Measurements from ENCODE around the gene SETSIP.
"Not testable (repeated sequence)": the region's sequence is repeated elsewhere in the genome, so short reads cannot be mapped to it uniquely, and the experiment has no call there.

DNA sequence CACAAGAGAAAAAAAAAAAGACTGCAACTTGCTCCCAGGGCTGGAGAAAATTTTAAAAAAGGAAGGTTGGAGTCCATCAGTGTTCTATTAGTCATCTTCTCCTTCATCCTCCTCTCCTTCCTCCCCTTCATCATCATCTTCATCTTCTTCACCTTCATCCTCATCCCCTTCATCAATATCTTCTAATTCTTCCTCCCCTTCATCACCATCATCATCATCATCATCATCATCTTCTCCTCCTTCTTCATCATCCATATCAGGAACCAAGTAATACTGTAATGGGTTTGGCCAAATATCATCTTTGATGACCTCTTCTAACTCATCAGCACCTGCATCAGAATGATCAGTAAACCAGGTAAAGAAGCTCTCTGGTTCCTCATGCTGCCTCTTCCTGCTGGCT, 765 bp downstream of the SETSIP start:
- TF ChIP-seq, protein P1, sequence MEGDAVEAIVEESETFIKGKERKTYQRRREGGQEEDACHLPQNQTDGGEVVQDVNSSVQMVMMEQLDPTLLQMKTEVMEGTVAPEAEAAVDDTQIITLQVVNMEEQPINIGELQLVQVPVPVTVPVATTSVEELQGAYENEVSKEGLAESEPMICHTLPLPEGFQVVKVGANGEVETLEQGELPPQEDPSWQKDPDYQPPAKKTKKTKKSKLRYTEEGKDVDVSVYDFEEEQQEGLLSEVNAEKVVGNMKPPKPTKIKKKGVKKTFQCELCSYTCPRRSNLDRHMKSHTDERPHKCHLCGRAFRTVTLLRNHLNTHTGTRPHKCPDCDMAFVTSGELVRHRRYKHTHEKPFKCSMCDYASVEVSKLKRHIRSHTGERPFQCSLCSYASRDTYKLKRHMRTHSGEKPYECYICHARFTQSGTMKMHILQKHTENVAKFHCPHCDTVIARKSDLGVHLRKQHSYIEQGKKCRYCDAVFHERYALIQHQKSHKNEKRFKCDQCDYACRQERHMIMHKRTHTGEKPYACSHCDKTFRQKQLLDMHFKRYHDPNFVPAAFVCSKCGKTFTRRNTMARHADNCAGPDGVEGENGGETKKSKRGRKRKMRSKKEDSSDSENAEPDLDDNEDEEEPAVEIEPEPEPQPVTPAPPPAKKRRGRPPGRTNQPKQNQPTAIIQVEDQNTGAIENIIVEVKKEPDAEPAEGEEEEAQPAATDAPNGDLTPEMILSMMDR (IDR thresholded peaks at IDR 0.05), result not testable (repeated sequence)
- TF ChIP-seq POLR2A (IDR thresholded peaks at IDR 0.05), result not testable (repeated sequence)
